GM20000 (cell line): ENCODE results near the gene LTO1.

ENCODE experiments used
- DNase-seq: peaks from one replicate; pipeline ENCODE4 v3.0.0; 2012; ENCODE audit warnings: low spot score
- CTCF ChIP-seq: IDR thresholded peaks from 2 replicates; pipeline ENCODE4 v1.5.1; 2012; ENCODE audit warnings: mild to moderate bottlenecking, control low read depth; ENCODE audit errors: extremely low read depth, missing control alignments

The LTO1 gene

GRCh38 chr11:69674267-69674885 is 777 bp downstream of the LTO1 start:
- TF ChIP-seq CTCF = no peak
- no peak for DNase-seq

- no peak for DNase-seq
- TF ChIP-seq CTCF = no peak
Observed at GRCh38 chr11:69671734-69672465, 3.3 kb downstream of the LTO1 start.

GRCh38 chr11:69670158-69670845 is 4.9 kb downstream of the LTO1 start:
- peak; percentile 91 for DNase-seq
- peak; percentile 89 for TF ChIP-seq CTCF

- TF ChIP-seq CTCF = no peak
- DNase-seq = no peak
Observed at GRCh38 chr11:69669486-69669885, 5.7 kb downstream of the LTO1 start.

- TF ChIP-seq CTCF = no peak
- DNase-seq = no peak
Observed at GRCh38 chr11:69667619-69668604, 7.2 kb downstream of the LTO1 start.

- no peak for DNase-seq
- TF ChIP-seq CTCF = no peak
Observed at GRCh38 chr11:69666752-69667536, 8.2 kb downstream of the LTO1 start.
